GM21717 (cell line): Measurements from ENCODE around the gene EFNA2.
"Not testable (repeated sequence)": the region's sequence is repeated elsewhere in the genome, so short reads cannot be mapped to it uniquely, and the experiment has no call there.

Experiments used
- ATAC-seq: cut with Tn5 transposase; IDR thresholded peaks from one replicate; pipeline ENCODE4 v1.9.1; 2021; ENCODE audit warnings: mild to moderate bottlenecking, moderate library complexity; ENCODE audit not compliant: unreplicated experiment

The EFNA2 gene

DNA sequence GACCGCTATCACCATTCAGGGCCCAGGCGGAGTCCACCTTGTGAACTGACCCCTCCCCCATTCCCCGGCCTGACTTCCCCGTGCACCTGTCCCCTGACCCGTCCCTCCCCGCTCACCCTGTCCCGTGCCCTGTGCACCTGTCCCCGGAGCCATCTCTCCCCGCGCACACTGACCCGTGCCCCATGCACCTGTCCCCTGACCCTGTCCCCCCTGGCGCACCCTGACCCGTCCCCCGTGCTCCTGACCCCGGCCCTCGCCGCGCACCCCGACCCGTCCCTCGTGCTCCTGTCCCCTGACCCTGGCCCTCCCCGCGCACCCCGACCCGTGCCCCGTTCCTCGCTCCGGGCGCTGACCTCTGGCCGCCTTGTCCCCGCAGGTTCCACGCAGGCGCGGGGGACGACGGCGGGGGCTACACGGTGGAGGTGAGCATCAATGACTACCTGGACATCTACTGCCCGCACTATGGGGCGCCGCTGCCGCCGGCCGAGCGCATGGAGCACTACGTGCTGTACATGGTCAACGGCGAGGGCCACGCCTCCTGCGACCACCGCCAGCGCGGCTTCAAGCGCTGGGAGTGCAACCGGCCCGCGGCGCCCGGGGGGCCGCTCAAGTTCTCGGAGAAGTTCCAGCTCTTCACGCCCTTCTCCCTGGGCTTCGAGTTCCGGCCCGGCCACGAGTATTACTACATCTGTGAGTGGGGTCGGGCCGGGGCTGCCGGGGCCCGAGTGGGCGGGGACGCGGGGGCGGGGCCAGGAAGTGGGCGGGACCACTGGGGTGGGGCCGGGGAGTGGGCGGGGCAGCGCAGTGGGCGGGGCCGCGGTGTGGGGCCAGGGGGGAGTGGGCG is 9.7 kb downstream of the EFNA2 start:
- ATAC-seq, result no peak

DNA sequence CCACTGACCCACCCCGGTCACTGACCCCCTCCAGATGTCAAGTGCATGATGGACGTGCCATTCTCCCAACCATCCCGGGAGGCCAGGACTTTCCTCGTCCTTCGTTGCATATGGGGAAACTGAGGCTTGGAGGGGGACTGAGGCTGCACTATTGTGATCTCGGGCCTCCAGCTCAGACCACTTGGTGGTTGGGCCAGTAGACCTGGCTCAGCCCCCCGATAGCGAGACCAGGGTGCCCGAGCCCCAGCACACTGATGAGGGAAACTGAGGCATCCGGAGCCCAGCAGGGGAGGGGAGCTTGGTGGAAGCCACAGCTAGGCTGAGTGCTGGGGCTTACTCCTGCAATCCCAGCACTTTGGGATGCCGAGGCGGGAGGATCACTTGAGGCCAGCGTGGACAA is 10.4 kb downstream of the EFNA2 start:
- no peak for ATAC-seq

DNA sequence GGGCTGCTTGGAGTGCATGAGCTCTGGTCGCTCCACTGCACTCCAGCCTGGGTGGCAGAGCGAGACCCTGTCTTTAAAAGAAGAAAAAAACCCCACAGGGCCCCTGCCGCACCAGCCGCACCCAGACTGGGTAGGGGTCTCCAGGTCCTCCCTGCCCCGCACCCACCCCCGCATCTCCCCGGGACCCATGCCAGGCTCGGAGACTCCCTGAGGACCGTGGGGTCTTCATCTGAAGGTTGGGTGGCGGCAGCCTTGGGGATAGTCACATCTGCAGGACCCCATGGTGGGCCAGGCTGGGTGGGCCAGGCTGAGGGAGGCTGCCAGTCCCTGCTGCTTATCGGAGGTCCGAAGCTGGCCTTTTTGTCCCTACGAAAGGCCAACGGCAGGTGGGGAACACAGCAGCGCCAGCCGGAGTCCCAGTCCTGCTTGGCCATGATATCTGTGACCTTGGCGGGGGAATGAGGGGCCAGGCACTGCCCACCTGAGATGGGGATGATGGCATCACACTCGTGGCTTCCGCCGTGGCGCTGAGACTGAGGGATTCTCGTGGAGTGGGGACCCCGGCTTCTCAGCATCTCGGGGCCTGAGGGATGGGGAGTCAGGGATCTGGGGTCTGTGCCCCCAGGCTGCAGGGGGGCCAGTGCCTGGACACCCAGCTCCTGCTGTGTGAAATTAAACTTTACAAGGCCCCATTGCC is 11.1 kb downstream of the EFNA2 start:
- ATAC-seq, result no peak

DNA sequence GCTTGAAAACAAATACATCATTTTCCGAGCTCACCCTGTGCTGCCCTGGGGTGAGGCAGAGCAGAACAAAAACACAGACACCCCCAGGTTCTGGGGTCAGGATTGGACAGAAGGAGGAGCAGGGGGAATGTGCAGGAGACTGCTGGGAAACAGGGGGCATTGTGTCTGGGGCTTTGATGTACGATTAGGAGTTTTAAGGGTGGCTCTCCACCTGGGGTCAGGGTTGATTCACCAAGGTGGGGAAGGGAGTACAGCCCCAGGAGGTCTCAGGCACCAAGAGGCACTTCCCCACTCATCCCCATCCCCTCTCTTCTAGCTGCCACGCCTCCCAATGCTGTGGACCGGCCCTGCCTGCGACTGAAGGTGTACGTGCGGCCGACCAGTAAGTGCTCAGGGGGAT is 12.6 kb downstream of the EFNA2 start:
- ATAC-seq, result no peak

DNA sequence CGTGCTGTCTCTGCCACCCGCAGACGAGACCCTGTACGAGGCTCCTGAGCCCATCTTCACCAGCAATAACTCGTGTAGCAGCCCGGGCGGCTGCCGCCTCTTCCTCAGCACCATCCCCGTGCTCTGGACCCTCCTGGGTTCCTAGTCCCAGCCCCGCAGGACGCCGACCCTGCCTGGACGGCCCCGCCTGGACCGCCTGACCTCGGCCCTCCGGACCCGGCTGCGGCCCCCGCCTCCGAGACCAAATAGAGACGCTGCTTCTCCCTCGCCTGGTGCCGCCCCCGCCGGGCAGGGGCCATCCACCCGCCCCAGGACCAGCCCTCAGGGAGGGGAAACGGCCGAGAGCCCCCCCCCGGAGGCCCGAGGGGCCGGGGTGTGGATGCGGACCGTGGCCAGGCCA is 14.1 kb downstream of the EFNA2 start:
- no peak for ATAC-seq

DNA sequence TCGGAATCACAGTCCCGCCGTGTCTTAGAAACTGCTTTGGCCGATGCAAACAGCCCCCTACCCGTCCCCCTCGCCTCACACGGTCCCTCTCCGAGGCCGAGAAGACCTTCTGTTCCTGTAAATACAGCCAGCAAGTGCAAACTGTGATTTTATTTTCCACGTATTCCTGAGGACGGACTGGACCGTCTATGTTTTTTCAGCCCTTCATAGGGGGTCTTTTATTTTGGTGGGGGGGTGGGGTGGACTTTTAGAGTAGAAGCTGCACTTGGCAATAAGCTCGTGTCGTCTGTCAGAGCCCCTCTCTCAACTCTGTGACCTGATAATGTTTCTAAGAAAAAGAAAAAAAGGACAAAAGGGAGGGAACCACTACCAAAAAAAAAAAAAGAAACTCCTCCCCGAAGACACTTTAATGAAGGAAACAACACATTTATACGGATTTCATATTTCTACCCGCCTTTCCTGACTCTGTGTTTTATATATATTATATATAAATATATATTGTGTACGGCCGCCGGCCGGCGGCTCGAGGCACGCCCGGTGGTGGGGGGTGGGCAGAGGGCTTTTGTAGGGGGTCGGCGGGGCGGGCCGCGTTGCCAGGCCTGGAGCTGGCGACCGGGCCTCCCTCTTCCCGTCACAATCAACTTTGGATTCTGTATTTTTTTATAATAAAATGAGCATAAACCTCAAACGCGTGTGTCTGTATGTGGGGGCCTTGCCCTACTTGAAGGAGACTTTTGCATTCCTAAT is 15.2 kb downstream of the EFNA2 start:
- no peak for ATAC-seq

DNA sequence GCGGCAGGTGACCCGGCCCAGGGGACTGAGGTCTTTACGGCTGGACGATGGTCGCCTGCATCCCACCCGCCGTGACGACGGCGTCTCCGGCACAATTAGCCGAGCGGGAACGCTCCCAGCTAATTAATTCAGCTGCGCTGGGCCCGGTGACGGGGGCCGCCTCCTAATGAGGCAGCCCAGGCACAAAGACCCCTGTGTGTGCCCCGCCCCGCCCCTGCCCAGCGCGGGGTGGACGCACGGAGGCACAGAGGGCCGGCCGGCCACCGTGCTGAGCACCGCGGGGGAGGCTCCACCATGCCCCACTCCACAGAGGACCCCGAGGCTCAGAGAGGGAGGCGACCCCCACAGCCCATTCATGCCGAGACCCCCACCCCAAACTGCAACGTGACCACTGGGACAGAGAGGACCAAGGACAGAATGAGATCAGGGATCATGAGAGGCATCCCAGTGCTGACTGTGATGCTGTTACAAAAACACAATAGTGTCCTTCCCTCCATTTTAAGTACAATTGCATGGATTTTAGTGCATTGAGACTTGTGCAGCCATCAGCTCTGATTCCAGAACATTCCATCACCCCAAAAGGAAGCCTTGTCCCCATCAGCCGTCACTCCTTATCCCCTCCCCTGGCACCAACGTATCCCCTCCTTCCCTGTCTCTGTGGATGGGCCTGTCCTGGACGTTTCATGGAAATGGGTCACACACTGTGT is 17.0 kb downstream of the EFNA2 start:
- ATAC-seq, result no peak

DNA sequence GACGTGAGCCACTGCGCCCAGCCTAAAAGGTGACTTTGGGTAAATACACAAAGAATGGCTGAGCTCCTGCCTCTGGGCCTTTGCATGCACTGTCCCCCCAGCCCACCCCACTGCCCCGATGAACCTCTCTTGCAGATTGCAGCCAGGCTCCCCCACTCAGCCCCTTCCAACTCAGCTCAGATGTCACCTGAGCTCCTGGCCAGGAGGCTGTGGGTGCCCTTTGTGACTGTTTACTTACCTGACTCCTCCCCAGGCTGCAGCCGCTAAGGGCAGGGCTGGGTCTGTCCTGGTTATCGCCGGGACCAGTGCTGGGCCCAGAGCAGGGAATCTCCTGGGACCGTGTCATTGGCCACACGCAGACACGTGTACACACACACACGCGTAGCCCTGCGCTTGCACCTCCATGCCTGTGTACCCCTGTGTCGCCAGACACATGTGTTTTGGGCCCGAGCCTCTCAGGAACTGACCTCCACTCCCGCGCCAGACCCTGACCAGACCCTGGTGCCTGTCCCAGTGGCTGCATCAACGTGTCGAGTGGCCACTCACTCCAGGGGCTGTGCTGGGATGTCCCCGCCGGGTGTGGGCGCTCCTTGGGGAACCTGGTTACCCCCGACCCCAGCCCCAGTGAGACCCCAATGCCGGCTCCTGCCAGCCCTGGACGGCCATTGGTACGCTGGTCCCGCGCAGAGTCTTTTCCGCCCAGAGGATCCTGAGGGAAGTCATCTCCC is 18.7 kb downstream of the EFNA2 start:
- no peak for ATAC-seq

DNA sequence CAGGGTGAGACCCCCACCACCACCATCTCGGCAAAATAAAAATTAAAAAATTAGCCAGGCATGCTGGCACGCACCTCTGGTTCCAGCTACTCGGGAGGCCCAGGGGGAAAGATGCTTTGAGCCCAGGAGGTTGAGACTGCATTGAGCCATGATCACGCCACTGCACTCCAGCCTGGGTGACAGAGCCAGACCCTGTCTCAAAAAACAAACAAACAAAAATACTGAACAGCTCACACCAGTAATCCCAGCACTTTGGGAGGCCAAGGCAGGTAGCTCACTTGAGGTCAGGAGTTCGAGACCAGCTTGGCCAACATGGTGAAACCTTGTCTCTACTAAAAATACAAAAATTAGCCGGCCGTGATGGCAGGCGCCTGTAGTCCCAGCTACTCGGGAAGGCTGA is 19.7 kb downstream of the EFNA2 start:
- ATAC-seq, result not testable (repeated sequence)

DNA sequence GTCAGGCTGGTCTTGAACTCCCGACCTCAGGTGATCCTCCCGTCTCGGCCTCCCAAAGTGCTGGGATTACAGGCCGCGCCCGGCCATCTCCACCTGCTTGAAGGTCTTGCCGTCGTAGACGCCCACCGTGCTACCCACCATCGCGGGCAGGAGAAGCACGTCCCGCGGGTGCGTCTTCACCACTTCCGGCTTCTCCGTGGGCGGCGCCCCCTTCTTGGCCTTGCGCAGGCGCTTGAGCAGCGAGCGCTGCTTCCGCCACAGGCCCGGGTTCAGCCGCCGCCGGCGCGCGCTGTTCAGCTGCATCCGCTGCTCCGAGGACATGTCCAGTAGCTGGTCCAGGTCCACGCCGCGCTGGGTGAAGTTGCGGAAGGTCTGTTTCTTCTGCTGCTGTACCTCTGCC is 21.6 kb downstream of the EFNA2 start:
- no peak for ATAC-seq

DNA sequence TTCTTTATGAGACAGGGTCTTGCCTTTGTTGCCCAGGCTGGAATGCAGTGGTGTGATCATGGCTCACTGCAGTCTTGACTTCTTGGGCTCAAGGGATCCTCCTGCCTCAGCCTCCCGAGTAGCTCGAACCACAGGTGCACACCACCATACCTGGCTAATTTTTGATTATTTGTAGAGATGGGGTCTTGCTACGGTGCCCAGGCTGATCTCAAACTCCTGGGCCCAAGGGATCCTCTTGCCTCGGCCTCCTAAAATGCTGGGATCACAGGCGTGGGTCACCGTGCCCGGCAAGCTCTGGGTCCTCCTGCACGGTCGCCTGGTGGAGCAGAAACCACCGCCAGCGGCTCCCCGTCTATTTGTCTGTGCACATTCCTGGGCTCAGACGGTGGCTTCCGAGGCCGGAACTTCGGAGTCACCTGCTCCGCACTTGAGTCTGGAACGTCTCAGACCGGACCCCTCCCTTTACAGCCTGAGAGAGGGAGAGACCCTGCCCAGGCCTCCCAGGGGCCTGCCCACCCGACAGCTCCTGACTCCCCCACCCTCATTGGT is 22.2 kb downstream of the EFNA2 start:
- no peak for ATAC-seq

DNA sequence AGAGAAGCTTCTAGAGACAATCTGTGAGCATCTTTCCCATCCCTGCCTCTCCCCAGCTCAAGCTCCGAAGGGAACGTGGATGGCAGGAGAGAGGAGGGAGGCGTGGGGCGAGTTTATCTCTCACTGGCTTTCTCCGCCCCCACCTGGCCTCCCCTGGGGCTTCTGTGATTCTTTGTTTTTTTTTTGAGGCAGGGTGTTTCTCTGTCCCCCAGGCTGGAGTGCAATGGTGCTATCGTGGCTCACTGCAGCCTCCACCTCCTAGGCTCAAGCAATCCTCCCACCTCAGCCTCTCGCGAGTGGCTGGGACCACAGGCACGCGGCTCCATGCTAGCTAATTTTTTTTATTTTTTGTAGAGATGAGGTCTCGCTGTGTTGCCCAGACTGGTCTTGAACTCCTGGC is 23.0 kb downstream of the EFNA2 start:
- no peak for ATAC-seq

DNA sequence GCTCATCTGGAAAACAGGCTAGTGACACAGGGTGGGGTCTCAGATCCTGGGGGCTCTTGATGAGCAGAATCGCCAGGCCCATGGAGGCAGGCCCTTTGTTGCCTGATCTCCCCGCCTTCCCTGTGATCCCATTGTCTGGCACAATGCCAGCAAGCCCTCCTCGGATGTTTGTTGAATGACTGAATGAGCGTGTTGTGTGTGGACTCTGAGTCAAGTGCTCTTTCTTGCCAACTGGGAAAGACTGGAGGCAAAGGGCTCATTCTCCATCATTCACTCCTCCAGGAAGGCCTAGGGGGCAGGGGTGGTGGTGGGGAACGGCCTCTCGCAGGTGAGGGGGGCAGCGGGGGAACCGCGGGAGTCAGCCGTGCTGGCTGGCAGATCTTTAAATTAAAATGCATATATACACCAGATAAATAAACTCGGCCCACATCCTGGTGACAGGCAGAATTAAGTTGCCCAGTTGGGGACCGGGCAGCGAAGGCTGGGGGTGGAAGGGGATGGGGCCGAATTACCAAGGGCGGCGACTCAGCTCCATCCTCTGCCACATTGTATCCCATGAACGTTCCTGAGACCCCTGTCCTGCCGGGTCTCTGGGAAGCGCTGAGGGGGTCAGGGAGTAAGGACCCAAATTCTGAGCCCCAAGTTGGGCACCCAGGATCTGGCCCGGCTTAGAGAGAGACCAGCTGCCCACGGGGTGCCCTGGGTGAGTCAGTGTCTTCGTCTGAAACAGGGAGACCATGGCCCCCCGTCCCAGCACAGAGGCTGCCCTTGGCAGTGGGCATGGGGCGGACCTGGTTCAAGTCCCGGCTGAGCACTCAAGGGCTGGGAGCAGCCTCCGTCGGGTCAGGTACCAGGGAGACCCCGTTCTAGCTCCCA is 24.5 kb downstream of the EFNA2 start:
- no peak for ATAC-seq

DNA sequence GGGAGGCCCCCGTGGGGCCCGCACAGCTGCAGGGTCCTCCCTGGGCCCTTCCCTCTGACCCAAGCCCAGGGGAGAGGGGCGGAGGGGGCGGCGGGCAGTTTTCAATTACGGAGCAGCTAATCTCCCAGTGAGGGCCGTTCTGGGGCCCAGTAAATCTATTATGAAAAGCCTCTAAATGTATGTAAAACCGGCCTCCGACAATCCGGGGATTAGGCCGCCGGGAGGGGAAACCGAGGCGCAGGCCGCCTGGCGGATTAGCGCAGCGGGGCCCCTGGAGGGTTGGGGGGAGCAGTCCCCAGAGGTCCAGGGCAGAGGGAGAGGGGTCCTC is 25.1 kb downstream of the EFNA2 start:
- no peak for ATAC-seq

DNA sequence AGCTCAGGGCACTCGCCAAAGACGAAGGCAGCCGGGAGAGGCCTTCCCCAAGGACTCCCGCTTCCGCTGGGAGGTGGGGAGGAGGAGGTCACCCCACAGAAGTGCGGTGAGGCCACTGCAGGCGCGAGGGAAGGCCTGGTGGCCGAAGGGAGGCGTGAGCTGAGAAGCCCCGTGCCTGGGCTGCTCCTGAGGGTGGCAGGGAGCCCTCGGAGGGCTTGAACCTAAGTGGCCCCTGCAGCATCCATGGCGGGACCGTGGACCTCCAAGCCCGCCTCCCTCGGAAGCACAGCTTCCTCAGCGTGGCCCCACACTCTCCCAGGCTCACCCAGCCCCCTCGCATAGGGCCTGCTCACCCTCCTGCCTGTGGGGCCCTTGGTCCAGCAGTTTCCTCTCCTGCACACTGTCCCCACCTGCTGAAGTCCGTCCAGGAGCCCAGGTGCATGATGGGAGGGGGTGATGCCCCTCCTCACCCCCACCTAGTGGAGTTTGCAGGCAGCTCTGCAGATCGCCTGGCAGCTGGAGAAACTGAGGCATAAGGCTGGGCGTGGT is 25.9 kb downstream of the EFNA2 start:
- no peak for ATAC-seq

DNA sequence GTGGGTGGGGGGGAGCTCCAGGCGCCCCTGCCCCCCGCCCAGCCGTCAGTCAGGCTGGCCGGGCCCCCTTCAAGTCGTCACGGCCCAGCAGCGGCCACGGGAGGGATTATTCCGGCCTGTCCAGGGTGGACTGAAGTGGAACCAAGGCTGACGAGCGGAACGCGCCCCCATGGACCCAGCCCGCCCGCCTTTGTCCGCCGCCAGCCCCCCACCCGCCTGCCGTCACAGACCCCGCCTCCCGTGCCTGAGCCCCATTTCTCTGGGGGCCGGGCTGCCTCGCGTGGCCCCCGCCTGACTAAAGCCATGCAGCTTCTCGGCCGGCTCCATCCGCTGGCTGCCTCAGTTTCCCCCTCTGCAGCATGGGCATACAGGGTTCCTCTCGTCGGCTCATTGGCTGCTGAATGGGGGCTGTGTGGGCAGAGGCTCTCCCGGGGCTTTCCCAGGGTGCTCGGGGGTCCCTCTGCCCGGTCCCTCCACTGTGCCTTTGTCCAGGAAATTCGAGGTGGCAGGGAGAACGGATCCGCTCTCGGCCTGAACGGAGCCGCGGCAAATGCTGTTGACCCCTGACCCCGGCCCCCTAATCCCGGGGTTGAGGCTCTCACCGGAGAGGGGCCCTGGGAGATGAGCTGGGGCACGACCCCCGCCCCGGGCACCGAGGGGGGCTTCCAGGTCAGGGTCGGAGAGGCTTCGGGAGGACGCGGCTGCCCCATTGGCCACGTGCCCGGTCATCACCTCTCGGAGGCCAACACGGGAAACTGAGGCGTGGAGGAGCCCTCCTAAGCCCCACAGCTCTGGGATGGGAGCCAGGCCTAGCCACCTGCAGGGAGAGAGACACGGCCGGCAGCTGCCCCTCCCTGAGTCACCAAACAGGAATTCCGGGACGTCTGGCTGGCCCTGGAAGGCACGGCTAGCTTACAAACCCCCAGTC is 27.4 kb downstream of the EFNA2 start:
- ATAC-seq, result no peak

DNA sequence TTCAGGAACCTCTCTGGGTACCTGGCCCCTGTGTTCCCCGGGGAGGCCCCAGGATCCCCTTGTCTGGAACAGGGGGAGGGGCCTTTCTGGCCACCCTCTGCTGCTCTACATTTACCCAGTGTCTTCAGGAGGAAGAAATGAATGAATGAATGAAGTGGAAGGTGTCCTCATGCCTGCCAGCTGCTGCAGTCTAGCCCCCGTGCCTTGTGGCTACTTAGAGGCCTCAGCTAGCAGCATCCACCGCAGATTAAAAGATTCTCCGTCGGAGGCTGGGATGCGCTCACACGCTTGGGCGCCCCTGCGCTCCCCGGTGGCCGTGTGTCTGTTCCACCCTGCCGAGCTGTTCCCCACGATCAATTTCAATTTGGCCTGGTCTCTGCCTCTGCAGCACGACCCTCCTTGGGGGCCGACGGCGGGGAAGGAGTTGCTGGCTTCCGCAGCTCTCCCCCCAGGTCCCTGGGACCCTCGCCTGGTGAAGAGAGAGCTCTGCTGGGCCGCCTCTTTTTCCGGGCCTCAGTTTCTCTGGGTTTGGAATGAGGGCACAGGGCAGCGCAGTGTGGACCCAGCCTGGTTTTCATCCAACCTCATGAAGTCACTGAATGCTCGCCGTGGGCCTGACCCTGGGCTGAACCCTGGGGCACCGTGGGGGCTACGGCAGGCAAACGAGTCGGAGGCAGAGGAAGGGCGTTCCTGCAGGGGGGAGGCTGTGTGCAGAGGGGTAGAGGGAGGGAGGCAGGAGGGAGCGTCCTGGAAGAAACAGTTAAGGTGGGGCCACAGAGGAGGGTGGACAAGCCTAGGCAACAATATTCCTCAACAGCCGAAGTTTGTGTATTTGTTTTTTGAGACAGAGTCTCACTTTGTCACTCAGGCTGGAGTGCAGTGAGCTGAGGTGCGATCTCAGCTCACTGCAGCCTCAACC is 28.3 kb downstream of the EFNA2 start:
- no peak for ATAC-seq
